ENCODE results near the gene PDE1A. TPM values are rescaled to one million over a fixed set of nuclear protein-coding genes. Genes with fewer than 3 reads are reported as not detected.

Gene PDE1A
- total RNA-seq, 1 experiment from 2014 or later = 0.11 TPM

DNA sequence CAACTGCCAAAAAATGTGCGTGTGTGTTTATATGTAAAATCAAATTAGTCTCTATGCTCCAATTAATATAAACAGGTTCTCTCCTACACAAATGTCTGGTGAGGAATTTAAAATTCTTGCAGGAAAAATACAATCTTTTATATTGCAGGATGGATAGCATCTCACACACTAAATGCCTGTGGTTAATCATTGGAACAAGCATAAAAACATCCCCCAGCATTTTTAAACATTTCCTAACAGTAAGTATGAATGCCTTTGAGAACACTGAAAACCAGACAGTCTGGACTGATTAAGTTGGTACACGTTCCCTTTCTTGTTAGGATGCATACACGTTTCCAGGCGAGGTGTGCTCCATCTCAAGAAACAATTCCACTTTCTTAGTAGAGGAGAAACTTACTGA is 29.9 kb upstream of the PDE1A start:
- no peak overlapping the region for H3K4me2 ChIP-seq
- no peaks in the 10 kb centered on the region for H3K27me3 ChIP-seq (ENCODE audit: insufficient read depth, low read depth)
- H4K20me1 ChIP-seq (ENCODE audit: insufficient read depth) = no peaks in the 10 kb centered on the region
- H2AFZ ChIP-seq = no peak overlapping the region
- no peaks in the 10 kb centered on the region for H3K9me2 ChIP-seq (ENCODE audit: insufficient read depth)
- no TSS peak for BruUV-seq (replicated peaks)
- H3K4me1 ChIP-seq (replicated peaks; ENCODE audit: insufficient read depth) = no peaks in the 10 kb centered on the region
- DNase-seq = no peak
- ChIA-PET CTCF (no interaction called here), POLR2A (ENCODE audit: unreplicated experiment) (no interaction called here)
- no peaks in the 10 kb centered on the region for H3K79me2 ChIP-seq (ENCODE audit: low read depth)
- no peak overlapping the region for H3K4me3 ChIP-seq
- no peaks in the 10 kb centered on the region for H3F3A ChIP-seq (ENCODE audit: insufficient read depth, low read depth)
- H3K9me3 ChIP-seq (ENCODE audit: insufficient read depth, low read depth) = no peaks in the 10 kb centered on the region
- TF ChIP-seq EZH2 (IDR thresholded peaks at IDR 0.05; ENCODE audit: low read depth) = no peak
- no peaks in the 10 kb centered on the region for H3K36me3 ChIP-seq (ENCODE audit: low read depth)
- intact Hi-C loops (cut with micrococcal nuclease; ENCODE audit: unreplicated experiment) = no loop called here
- no peak overlapping the region for H3K27ac ChIP-seq

DNA sequence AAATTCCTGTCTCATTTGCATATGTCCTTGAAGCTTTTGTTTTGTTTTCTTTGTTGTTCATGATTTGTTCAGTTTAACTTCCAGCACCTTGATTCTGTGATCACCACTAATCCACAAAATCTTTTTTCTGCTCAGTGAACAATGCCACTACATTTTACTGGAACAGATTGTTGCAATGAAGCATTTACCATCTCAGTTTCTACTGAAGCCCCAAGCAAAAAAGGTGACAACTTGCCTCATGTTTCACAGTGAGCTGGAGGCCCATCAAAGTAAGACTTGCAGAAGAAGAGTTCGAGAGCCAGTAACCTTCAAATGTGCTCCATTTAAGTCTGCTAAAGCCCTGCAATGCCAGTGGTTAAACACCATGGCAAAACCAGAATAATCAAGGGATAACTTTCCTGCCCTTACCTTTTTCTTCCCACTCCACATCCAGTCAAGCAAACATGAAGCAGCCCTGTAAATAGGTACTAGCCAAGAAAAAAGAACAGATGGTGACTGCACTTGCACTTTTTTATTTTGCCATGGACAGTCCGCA is 25.7 kb upstream of the PDE1A start:
- no peak for DNase-seq
- intact Hi-C loops (cut with micrococcal nuclease; ENCODE audit: unreplicated experiment) = no loop called here
- no peak overlapping the region for H2AFZ ChIP-seq
- no peaks in the 10 kb centered on the region for H3K36me3 ChIP-seq (ENCODE audit: low read depth)
- H3K27ac ChIP-seq = no peak overlapping the region
- no peaks in the 10 kb centered on the region for H3K9me3 ChIP-seq (ENCODE audit: insufficient read depth, low read depth)
- TF ChIP-seq, protein P1, sequence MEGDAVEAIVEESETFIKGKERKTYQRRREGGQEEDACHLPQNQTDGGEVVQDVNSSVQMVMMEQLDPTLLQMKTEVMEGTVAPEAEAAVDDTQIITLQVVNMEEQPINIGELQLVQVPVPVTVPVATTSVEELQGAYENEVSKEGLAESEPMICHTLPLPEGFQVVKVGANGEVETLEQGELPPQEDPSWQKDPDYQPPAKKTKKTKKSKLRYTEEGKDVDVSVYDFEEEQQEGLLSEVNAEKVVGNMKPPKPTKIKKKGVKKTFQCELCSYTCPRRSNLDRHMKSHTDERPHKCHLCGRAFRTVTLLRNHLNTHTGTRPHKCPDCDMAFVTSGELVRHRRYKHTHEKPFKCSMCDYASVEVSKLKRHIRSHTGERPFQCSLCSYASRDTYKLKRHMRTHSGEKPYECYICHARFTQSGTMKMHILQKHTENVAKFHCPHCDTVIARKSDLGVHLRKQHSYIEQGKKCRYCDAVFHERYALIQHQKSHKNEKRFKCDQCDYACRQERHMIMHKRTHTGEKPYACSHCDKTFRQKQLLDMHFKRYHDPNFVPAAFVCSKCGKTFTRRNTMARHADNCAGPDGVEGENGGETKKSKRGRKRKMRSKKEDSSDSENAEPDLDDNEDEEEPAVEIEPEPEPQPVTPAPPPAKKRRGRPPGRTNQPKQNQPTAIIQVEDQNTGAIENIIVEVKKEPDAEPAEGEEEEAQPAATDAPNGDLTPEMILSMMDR (conservative IDR thresholded peaks at IDR 0.05) = no peak
- TF ChIP-seq EZH2 (IDR thresholded peaks at IDR 0.05; ENCODE audit: low read depth) = no peak
- H3K4me1 ChIP-seq (replicated peaks; ENCODE audit: insufficient read depth) = no peaks in the 10 kb centered on the region
- H3K4me3 ChIP-seq = no peak overlapping the region
- H3K4me2 ChIP-seq = no peak overlapping the region
- H3K27me3 ChIP-seq (ENCODE audit: insufficient read depth, low read depth) = no peaks in the 10 kb centered on the region
- no peaks in the 10 kb centered on the region for H4K20me1 ChIP-seq (ENCODE audit: insufficient read depth)
- H3F3A ChIP-seq (ENCODE audit: insufficient read depth, low read depth) = no peaks in the 10 kb centered on the region
- 0 out of 2 replicates have a peak, but pooled peaks cover 5% of the 10 kb centered on the region for H3K9me2 ChIP-seq (ENCODE audit: insufficient read depth)
- BruUV-seq (replicated peaks) = no TSS peak
- POLR2A ChIA-PET (ENCODE audit: unreplicated experiment) = no interaction called here
- CTCF ChIA-PET = no interaction called here
- H3K79me2 ChIP-seq (ENCODE audit: low read depth) = no peaks in the 10 kb centered on the region

DNA sequence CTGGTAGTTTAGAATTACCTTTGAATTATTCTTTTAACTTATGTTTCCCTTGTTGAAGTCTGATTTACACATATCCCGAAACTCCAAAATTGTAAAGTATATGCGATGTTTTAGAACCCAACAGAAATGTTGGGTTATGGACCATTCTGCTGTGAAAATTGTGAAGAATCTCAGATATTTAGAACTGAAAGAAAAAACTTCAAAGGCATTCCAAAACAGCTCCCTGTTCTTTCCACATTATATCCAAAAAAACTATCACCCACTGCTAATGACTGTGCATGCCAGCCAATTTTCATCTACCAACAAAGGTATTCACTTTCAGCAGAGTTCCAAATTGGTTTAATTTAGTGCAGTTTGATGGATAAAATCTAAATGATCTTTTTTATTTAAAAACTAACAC is 21.5 kb upstream of the PDE1A start:
- H3K9me3 ChIP-seq (ENCODE audit: insufficient read depth, low read depth) = no peaks in the 10 kb centered on the region
- BruUV-seq (replicated peaks) = no TSS peak
- H3F3A ChIP-seq (ENCODE audit: insufficient read depth, low read depth) = no peaks in the 10 kb centered on the region
- intact Hi-C loops (cut with micrococcal nuclease; ENCODE audit: unreplicated experiment) = no loop called here
- CTCF ChIA-PET = no interaction called here
- no peak overlapping the region for H3K4me2 ChIP-seq
- no peak for TF ChIP-seq EZH2 (IDR thresholded peaks at IDR 0.05; ENCODE audit: low read depth)
- TF ChIP-seq, protein P1 (conservative IDR thresholded peaks at IDR 0.05) = no peak
- no peaks in the 10 kb centered on the region for H3K36me3 ChIP-seq (ENCODE audit: low read depth)
- no peak overlapping the region for H3K27ac ChIP-seq
- no peak for DNase-seq
- no peak overlapping the region for H3K4me3 ChIP-seq
- no peaks in the 10 kb centered on the region for H4K20me1 ChIP-seq (ENCODE audit: insufficient read depth)
- no peak overlapping the region for H2AFZ ChIP-seq
- H3K9me2 ChIP-seq (ENCODE audit: insufficient read depth) = 0 out of 2 replicates have a peak, but pooled peaks cover 5% of the 10 kb centered on the region
- POLR2A ChIA-PET (ENCODE audit: unreplicated experiment) = no interaction called here
- H3K79me2 ChIP-seq (ENCODE audit: low read depth) = no peaks in the 10 kb centered on the region
- H3K27me3 ChIP-seq (ENCODE audit: insufficient read depth, low read depth) = no peaks in the 10 kb centered on the region
- H3K4me1 ChIP-seq (replicated peaks; ENCODE audit: insufficient read depth) = no peaks in the 10 kb centered on the region

DNA sequence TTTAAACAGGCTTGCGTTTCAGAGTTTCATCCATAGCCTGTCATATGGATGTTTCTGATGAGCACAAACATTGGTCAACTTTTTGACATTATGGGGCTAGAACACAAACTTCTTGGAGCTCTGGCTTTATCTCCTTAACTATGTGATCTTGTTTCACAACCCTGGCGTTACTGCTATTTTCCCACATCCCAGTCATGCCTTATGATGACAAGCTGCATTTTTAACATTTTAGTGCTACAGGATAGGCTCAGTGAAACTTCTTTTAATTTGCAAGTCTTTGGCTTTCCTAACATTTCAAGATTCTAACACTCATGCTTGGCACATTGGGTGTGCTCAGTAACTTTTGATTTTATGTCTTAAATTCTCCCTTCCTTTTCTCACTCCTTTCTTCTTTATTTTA is 21.0 kb upstream of the PDE1A start:
- CTCF ChIA-PET = no interaction called here
- Histone ChIP-seq H3K36me3 (ENCODE audit: low read depth) (no peaks in the 10 kb centered on the region), H3K4me1 (replicated peaks; ENCODE audit: insufficient read depth) (no peaks in the 10 kb centered on the region), H3K27ac (no peak overlapping the region), H3K27me3 (ENCODE audit: insufficient read depth, low read depth) (no peaks in the 10 kb centered on the region), H3K4me2 (no peak overlapping the region), H4K20me1 (ENCODE audit: insufficient read depth) (no peaks in the 10 kb centered on the region), H3K9me3 (ENCODE audit: insufficient read depth, low read depth) (no peaks in the 10 kb centered on the region), H2AFZ (no peak overlapping the region), H3F3A (ENCODE audit: insufficient read depth, low read depth) (no peaks in the 10 kb centered on the region), H3K9me2 (ENCODE audit: insufficient read depth) (0 out of 2 replicates have a peak, but pooled peaks cover 5% of the 10 kb centered on the region), H3K4me3 (no peak overlapping the region), H3K79me2 (ENCODE audit: low read depth) (no peaks in the 10 kb centered on the region)
- DNase-seq = no peak
- POLR2A ChIA-PET (ENCODE audit: unreplicated experiment) = no interaction called here
- BruUV-seq (replicated peaks) = no TSS peak
- intact Hi-C loops (cut with micrococcal nuclease; ENCODE audit: unreplicated experiment) = no loop called here
- TF ChIP-seq, protein P1 (conservative IDR thresholded peaks at IDR 0.05) = no peak
- no peak for TF ChIP-seq EZH2 (IDR thresholded peaks at IDR 0.05; ENCODE audit: low read depth)
